Muscle layer of duodenum (tissue), 2 donors: ENCODE results near the gene KIAA1217.

Experiments
- H3K27ac ChIP-seq: one replicate; pipeline ENCODE4 v1.7.0; 2013; ENCODE audit warnings: mild to moderate bottlenecking, low read length
- H3K27me3 ChIP-seq: one replicate; pipeline ENCODE4 v1.7.0; 2013; ENCODE audit warnings: low read depth, mild to moderate bottlenecking, control low read depth, low read length
- H3K36me3 ChIP-seq, 2 donors: one replicate each; pipeline ENCODE4 v1.7.0; 2013; ENCODE audit warnings: low read length in 2 of 2, control low read depth in 1 of 2, mild to moderate bottlenecking in 1 of 2; ENCODE audit not compliant: insufficient read depth in 2 of 2, control insufficient read depth in 1 of 2
- H3K4me1 ChIP-seq, 2 donors: one replicate each; pipeline ENCODE4 v1.7.0; 2013; ENCODE audit warnings: low read length in 2 of 2, mild to moderate bottlenecking in 2 of 2, control low read depth in 1 of 2, moderate library complexity in 1 of 2; ENCODE audit not compliant: insufficient read depth in 2 of 2, control insufficient read depth in 1 of 2
- H3K4me3 ChIP-seq, 2 donors: one replicate each; pipeline ENCODE4 v1.7.0; 2013; ENCODE audit warnings: low read length in 2 of 2, low read depth in 1 of 2, mild to moderate bottlenecking in 1 of 2
- H3K9me3 ChIP-seq, 2 donors: one replicate each; pipeline ENCODE4 v1.7.0; 2013; ENCODE audit warnings: low read length in 2 of 2, control low read depth in 1 of 2, mild to moderate bottlenecking in 1 of 2; ENCODE audit not compliant: control insufficient read depth in 1 of 2
- donor health status: healthy.

KIAA1217 gene

DNA sequence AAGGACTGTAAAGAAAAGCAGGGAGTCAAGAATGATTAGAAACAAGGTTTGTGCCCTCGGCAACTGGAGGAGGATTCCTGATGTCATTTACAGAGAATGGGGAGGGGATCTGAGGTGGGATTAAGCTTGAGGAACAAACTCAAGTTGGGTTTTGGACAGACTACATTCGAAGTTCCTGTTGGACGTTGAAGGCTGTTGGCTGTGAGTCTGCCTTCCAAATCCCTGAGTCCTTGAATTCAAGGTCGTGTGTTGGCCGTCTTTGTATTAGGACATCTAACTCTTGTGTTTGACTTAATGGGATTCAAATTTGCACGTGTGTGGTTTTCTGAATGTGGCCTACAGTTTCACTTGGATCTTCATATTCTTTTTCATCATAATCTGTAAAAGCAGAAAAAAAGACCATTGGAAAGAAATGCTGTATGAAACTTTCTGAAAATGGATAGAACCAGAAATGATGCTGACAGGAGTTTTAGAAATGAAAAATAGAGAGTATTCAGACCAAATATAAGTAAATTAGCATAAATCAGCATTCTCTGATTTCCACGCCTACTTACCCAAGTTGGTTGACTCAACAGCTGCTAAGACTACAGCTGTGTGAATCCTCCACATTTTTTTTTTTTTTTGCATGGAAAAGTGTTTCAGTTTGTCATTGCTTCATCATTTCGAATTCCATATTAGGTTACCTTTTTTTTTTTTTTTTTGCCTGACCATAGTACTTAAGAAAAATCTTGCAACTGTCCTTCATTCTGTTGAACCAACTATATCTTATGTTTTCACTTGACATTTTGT, 94.8 kb downstream of the KIAA1217 start:
- no peaks in the 10 kb centered on the region for H3K27me3 ChIP-seq
- no peak overlapping the region for H3K4me3 ChIP-seq
- H3K36me3 ChIP-seq: no peaks in the 10 kb centered on the region
- H3K9me3 ChIP-seq: no peaks in the 10 kb centered on the region
- H3K4me1 ChIP-seq: no peaks in the 10 kb centered on the region
- no peak overlapping the region for H3K27ac ChIP-seq

DNA sequence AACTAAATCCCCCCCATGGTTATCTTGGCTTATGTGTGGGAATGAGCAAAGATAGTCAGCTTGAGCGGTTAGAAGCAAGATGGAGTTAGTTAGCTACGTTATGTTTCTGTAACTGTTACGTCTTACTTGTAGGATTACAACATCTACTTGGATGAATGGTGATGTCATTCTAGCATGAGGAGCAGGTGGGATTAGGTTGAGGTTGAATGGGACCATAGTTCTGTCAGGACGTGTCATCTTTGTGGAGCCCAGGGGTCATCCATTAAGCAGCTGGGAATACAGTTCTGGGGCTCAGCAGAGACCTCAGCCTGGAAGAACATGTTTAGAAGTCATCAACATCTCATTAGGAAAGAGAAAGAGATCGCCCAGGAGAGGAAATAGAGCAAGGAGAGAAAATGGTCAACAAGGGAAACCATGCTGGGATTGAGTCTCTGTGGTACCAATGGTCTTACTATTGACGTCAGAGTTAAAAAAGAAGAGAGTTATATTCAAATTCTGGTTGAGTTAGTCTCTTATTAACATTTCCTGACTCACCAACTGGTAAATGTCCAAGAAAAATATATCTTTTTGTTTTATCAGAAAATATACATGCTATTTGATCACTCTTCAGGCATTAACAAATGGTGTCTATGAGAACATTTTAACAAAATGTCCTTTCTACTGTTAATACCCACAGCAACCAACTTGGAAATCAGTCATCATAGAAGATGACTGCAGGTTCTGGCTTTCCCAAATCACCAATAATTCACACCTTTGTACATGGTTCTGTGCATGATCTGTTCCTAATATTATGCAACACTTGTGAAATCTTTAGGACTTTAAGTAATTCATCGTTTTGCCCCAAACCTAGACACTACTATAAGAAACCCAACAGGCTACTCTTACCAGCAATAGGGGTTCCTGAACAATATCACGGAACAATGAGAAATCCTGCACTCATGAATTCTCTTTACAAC, 96.9 kb downstream of the KIAA1217 start:
- Histone ChIP-seq H3K4me3 (no peak overlapping the region), H3K36me3 (no peaks in the 10 kb centered on the region), H3K27me3 (no peaks in the 10 kb centered on the region), H3K4me1 (no peaks in the 10 kb centered on the region), H3K27ac (no peak overlapping the region), H3K9me3 (no peaks in the 10 kb centered on the region)

DNA sequence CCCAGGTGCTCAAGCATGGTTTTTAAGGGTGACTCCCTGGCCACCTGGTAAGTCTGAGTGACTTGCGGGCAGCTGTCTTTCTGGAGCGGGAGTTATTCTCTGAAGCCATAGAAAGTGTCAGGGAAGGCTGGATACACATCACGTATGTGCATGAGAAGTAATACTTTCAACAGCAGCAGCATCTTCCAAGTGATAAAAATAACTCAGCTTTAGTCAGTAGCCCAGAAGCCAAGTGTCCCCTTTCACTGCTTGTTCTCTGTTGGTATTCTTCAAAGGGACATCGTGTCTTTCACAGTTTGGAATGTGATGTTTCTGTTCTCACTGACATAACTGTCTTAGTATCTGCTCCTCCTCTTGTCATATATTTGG, 97.6 kb downstream of the KIAA1217 start:
- no peak overlapping the region for H3K4me3 ChIP-seq
- H3K27me3 ChIP-seq: no peaks in the 10 kb centered on the region
- no peak overlapping the region for H3K27ac ChIP-seq
- no peaks in the 10 kb centered on the region for H3K4me1 ChIP-seq
- no peaks in the 10 kb centered on the region for H3K36me3 ChIP-seq
- H3K9me3 ChIP-seq: no peaks in the 10 kb centered on the region

DNA sequence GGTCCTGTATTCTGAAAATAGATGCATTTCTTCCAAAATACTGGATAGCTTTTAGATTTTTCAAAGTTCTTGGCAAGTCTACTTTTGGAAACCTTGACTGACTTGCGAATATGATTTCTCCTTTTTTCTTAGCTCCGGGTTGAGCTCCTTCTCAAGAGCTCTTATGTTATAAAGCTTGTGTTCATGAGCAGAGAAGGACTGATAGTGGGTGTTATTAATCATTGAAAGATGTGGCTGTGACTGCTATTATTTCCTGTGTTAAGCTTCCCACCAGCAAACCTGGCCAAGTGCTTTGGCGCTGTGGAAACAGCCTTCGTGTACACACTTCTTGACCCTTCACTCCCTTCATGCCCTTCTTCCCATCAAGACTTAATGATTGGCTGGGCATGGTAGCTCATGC, 98.2 kb downstream of the KIAA1217 start:
- no peak overlapping the region for H3K4me3 ChIP-seq
- no peaks in the 10 kb centered on the region for H3K4me1 ChIP-seq

DNA sequence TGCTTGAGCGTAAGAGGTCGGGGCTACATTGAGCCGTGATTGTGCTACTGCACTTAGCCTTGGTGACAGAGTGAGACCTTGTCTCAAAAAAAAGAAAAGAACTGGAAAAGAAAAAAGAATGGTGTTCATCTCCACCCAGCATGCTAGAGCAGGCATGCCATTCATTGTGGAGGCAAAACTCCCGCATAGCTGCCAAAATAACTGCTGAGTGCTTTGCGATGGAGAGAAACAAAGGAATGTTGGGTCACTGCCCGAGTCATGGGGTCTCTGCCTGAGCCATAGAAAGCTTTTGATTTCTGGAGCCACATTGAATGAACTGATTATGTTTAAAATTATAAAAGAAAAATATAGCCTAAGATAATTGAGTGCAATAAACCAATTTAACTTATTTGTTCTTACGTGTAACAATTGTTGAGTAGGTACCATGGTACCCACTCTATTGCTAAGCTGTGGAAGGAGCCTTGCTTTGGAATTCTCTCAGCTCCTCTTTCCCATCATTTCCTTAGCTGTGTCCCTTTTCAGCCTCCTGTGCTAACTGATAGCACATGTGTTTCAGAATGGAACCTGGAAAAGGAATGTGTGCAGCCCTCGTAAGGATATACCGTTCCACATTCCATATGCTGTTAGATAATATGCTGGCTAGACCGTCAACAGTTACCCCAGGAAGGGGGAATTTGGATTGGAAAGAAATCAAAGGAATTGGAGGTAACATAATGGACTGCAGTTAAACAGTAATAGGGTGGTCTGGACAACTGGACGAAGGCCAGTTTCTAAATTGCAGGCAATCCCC, 99.0 kb downstream of the KIAA1217 start:
- no peaks in the 10 kb centered on the region for H3K36me3 ChIP-seq
- H3K9me3 ChIP-seq: no peaks in the 10 kb centered on the region
- H3K27me3 ChIP-seq: no peaks in the 10 kb centered on the region
- H3K27ac ChIP-seq: no peak overlapping the region
- no peaks in the 10 kb centered on the region for H3K4me1 ChIP-seq
- H3K4me3 ChIP-seq: no peak overlapping the region

More for the DNA sequence above, 98.2 kb downstream of the KIAA1217 start:
- no peaks in the 10 kb centered on the region for H3K36me3 ChIP-seq
- no peaks in the 10 kb centered on the region for H3K27me3 ChIP-seq
- no peaks in the 10 kb centered on the region for H3K9me3 ChIP-seq
- H3K27ac ChIP-seq: no peak overlapping the region

DNA sequence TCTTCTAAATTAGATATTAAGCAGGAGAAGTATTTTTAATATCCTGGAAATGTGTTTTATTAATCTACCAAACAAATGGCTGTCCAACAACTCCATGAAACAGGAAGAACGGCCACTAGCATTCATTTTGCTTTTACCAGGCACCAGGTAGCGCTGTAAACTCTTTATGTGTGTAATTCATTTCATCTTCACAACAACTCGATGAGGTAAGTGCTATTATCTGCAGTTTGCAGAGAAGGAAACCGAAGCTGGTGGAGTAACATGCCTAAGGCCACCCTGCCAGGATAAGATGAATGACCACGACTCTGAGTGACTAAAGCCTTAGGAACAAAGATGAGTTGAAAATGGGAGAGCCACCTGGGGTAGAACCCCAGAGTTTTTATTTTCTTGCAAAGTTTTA, 101.2 kb downstream of the KIAA1217 start:
- H3K9me3 ChIP-seq: no peaks in the 10 kb centered on the region
- H3K27me3 ChIP-seq: no peaks in the 10 kb centered on the region
- no peaks in the 10 kb centered on the region for H3K4me1 ChIP-seq
- no peak overlapping the region for H3K27ac ChIP-seq
- no peak overlapping the region for H3K4me3 ChIP-seq
- H3K36me3 ChIP-seq: no peaks in the 10 kb centered on the region

DNA sequence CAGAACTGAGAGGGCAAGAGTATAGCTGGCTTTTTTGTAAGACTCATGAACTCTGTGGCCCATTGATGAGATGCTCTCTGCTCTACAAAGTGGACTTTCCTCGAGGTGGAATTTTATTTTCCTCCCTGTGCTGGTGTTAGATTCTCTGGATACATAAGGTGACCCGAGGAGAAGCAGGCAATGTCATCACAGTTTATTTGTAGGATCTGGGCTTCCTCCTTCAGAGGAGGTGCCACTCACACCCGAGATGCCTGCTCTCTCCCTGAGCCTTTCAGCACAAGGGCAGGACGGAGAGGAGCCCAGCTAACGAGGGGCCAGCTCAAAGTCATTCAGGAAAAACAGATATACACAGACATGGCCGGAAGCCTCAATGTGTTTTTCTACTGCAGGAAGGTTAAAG, 103.0 kb downstream of the KIAA1217 start:
- Histone ChIP-seq H3K36me3 (no peaks in the 10 kb centered on the region), H3K27ac (no peak overlapping the region), H3K4me3 (no peak overlapping the region), H3K9me3 (no peaks in the 10 kb centered on the region), H3K4me1 (no peaks in the 10 kb centered on the region), H3K27me3 (no peaks in the 10 kb centered on the region)

DNA sequence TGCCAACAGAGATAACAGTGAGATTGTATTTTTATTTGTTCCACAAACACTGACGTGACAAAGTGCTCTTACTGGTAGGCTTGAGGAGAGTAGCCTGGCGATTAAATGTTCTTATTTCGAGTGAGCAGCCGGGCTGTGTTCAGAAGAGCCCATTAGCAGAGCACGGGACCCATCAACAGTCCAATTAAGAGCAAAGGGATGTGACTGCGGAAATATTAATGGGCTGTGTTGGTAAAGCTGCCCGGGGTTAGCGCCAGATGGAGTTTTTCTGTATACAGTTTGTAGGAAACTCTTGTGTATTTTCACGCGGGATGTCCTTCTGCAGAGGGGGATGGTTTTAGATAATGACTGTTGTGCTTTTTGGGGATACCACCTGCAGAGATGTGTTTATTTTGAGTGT, 104.3 kb downstream of the KIAA1217 start:
- Histone ChIP-seq H3K4me3 (no peak overlapping the region), H3K27ac (no peak overlapping the region), H3K4me1 (no peaks in the 10 kb centered on the region), H3K36me3 (no peaks in the 10 kb centered on the region), H3K27me3 (no peaks in the 10 kb centered on the region), H3K9me3 (no peaks in the 10 kb centered on the region)

DNA sequence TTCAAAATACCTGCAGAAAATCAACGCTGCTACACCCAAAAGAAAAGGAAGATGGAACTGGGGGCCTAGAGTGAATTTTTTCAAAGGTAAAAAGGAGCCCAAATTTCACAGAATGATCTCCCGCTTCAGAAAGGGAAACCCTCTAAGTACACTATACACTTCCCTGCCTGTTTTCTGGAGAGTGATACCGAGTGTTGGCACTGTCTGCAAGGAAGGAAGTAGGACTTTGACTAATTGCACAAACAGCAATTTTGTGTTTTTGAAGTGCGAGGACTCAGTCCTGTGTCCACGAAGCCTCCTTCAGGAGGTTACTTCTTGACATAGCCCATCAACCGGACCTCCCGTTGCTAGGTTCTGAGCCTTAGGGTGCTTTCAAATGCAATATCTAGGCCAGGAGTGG, 106.3 kb downstream of the KIAA1217 start:
- Histone ChIP-seq H3K4me3 (no peak overlapping the region), H3K36me3 (no peaks in the 10 kb centered on the region), H3K27ac (no peak overlapping the region), H3K4me1 (no peaks in the 10 kb centered on the region), H3K27me3 (no peaks in the 10 kb centered on the region), H3K9me3 (no peaks in the 10 kb centered on the region)

DNA sequence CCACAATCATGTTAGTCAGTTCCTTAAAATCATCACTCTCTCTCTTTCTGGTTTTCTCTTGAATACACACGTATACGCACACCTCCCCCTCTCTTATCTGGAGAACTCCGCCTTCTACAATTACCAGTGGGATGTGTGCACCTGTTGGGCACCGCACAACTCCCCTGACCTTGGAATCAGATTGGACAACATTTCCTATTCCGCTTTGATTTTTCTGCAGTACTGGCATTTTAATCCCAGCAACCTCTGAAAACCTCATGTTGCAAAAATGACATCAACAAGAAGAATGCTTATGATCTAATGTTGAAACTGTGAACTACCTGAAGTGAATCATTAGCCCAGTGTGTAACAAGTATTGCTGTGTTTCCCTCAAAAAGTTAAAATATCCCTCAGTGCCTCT, 109.6 kb downstream of the KIAA1217 start:
- Histone ChIP-seq H3K4me1 (no peaks in the 10 kb centered on the region), H3K9me3 (no peaks in the 10 kb centered on the region), H3K36me3 (no peaks in the 10 kb centered on the region), H3K27me3 (no peaks in the 10 kb centered on the region), H3K4me3 (no peak overlapping the region), H3K27ac (no peak overlapping the region)

DNA sequence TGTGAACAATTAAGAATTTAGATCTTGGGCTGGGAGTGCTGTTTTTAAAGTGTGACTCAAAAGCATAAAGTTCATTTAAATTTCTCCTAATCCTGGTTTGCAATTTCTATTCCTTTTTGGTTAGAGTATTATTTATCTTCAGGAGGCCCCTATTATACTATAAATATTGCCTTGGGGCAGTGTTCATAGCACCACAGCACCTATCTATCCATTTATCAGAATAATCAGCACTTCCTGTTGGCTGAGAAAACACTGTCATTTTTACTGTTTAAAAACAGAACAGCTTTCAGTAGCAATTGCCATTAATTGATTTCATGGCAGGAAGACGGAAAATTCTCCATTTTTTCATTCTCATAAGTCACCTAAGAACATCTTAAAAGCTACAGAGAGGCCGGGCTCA, 111.4 kb downstream of the KIAA1217 start:
- no peak overlapping the region for H3K27ac ChIP-seq
- no peaks in the 10 kb centered on the region for H3K9me3 ChIP-seq
- no peaks in the 10 kb centered on the region for H3K27me3 ChIP-seq
- no peaks in the 10 kb centered on the region for H3K36me3 ChIP-seq
- no peaks in the 10 kb centered on the region for H3K4me1 ChIP-seq
- no peak overlapping the region for H3K4me3 ChIP-seq
